Duodenal mucosa (tissue), 2 donors: ENCODE data around the gene CCDC33.
"Not testable (repeated sequence)": the region's sequence is repeated elsewhere in the genome, so short reads cannot be mapped to it uniquely, and the experiment has no call there.

Source experiments
- H3K27ac ChIP-seq: one replicate; pipeline ENCODE4 v1.7.0; 2013; ENCODE audit warnings: low read depth, low read length
- H3K27me3 ChIP-seq, 2 donors: one replicate each; pipeline ENCODE4 v1.7.0; 2013; ENCODE audit warnings: low read length in 2 of 2, control low read depth in 1 of 2; ENCODE audit not compliant: insufficient read depth in 2 of 2, control insufficient read depth in 1 of 2
- H3K36me3 ChIP-seq, 2 donors: one replicate each; pipeline ENCODE4 v1.7.0; 2013; ENCODE audit warnings: low read length in 2 of 2, control low read depth in 1 of 2; ENCODE audit not compliant: insufficient read depth in 2 of 2, control insufficient read depth in 1 of 2
- H3K4me1 ChIP-seq, 2 donors: one replicate each; pipeline ENCODE4 v1.7.0; 2013; ENCODE audit warnings: low read length in 2 of 2, control low read depth in 1 of 2; ENCODE audit not compliant: insufficient read depth in 2 of 2, control insufficient read depth in 1 of 2
- H3K4me3 ChIP-seq, 2 donors: one replicate each; pipeline ENCODE4 v1.7.0; 2013; ENCODE audit warnings: low read length in 2 of 2, low read depth in 1 of 2
- H3K9ac ChIP-seq, 2 donors: one replicate each; pipeline ENCODE4 v1.7.0; 2013; ENCODE audit warnings: low read length in 2 of 2, low read depth in 1 of 2
- H3K9me3 ChIP-seq, 2 donors: one replicate each; pipeline ENCODE4 v1.7.0; 2013; ENCODE audit warnings: low read length in 2 of 2, control low read depth in 1 of 2; ENCODE audit not compliant: control insufficient read depth in 1 of 2

Gene CCDC33

GRCh38 chr15:74343797-74344127, 107.6 kb downstream of the CCDC33 start:
- Histone ChIP-seq H3K4me3 (no peak overlapping the region), H3K36me3 (no peaks in the 10 kb centered on the region), H3K9ac (no peak overlapping the region), H3K9me3 (no peaks in the 10 kb centered on the region), H3K4me1 (no peaks in the 10 kb centered on the region), H3K27me3 (no peaks in the 10 kb centered on the region), H3K27ac (no peak overlapping the region)

DNA sequence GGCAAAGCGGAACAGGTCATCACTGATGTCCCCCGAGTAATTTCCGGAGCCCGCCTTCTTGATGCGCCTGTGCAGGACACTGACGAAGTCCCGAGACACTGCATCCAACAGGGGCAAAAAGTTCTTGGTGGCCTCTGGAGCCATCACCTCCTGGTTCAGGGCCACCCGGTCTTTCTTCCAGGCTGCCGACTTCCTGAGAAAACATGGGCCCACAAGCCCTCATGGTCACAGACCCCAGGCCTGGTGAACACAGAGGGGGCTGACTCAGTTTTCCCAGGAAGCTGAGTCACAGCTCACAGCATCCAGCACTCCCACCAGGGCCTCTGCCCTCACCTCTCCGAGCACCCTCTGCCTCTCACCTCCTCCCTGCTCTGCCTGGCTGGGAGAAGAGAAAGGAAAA, 108.9 kb downstream of the CCDC33 start:
- Histone ChIP-seq H3K9ac (no peak overlapping the region), H3K9me3 (no peaks in the 10 kb centered on the region), H3K4me3 (no peak overlapping the region), H3K36me3 (no peaks in the 10 kb centered on the region), H3K27me3 (no peaks in the 10 kb centered on the region), H3K4me1 (no peaks in the 10 kb centered on the region), H3K27ac (no peak overlapping the region)

DNA sequence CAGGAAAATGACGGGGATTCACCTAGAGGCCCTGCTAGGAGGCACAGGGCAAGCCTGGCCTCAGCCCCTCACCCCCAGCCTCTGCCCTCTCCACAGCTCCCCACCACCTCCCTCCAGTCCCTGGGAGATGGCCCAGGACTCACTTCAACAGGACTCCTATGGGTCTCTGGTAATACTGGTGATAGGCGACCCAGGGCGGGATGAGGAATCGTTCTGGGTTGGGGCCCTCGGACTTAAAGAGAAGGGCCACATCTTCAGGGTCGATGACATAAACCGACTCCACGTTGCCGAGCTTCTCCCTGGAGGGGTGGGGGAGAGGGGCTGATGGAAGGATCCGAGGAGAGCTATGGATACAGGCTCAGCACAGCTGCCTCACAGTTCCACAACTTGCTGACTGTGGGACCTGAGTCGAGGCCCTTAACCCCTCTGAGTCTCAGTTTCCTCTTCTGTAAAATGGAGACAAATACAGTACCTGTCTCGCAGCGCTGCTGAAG, 111.7 kb downstream of the CCDC33 start:
- Histone ChIP-seq H3K36me3 (no peaks in the 10 kb centered on the region), H3K27ac (no peak overlapping the region), H3K9ac (no peak overlapping the region), H3K4me1 (no peaks in the 10 kb centered on the region), H3K9me3 (no peaks in the 10 kb centered on the region), H3K27me3 (no peaks in the 10 kb centered on the region), H3K4me3 (no peak overlapping the region)

DNA sequence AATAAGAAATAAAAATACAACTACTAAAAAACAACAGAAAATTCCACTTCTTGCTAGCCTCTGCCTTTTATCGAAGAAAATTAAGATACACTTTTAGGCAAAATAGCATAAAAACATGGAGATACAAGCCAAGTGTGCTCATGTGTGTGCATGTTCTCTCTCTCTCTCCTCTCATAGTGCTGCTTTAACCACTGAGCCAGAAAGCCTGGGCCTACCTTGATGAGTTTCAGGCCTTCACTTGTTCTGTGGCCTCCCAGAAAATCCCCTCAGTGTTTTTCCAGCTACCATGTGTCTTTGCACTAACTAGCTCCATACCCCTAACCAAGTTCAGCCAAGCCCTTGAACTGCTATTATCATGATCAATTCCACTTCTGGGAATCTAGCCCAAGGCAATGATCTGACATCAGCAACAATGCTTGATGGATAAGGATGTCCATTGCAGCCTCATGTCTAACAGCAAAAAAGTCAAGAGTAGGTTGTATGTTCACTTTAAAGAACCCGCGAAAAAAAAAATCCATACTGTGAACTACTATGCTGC, 113.2 kb downstream of the CCDC33 start:
- H3K9ac ChIP-seq, result no peak overlapping the region
- H3K9me3 ChIP-seq, result no peaks in the 10 kb centered on the region
- H3K27me3 ChIP-seq, result no peaks in the 10 kb centered on the region
- no peaks in the 10 kb centered on the region for H3K36me3 ChIP-seq
- H3K27ac ChIP-seq, result no peak overlapping the region
- H3K4me3 ChIP-seq, result no peak overlapping the region
- H3K4me1 ChIP-seq, result no peaks in the 10 kb centered on the region

DNA sequence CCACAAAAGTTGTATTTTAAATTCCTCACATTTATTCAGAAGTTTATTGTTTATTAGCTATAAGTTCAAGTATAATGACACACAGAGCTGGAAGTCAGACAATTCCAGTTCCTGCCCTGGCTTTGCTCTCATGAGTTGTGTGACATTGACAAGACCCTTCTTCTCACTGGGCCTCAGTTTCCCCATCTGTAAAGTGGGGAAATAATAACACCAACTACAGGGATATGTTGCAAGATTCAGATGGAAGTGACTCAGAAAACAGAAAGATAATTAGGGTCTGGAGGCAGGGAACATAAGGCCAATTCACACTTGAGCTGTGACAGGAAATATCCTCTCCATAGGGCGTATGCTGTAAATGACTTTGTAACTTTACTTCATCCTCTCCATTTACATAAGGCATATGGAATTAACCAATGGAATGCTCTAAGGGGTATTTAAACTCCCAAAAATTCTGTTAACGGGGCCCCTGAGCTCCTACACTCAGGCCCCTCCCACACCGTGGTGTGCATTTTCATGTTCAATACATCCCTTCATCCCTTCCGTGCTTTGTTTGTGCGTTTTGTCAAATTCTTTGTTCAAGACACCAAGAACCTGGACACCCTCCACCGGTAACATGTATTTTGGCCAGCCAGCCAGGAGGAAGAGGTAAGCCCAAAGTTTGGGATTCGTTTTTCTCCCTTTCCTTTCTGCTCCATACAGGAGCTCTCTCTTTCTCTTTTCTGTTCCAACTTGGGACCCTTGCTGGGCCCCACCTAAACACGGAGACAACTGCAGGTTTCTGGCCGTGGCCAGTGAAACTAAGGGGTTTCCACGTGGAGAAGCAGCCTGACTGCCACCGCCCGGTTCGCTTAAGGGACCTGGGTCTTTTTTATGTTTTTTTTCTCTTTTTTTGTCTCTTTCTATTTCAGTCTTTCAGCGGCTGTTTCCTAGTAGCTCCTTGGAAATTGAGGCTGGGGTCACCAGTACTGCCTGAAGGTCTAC, 114.5 kb downstream of the CCDC33 start:
- Histone ChIP-seq H3K9me3 (no peaks in the 10 kb centered on the region), H3K27ac (no peak overlapping the region), H3K27me3 (no peaks in the 10 kb centered on the region), H3K36me3 (no peaks in the 10 kb centered on the region), H3K4me1 (no peaks in the 10 kb centered on the region), H3K4me3 (no peak overlapping the region), H3K9ac (no peak overlapping the region)

GRCh38 chr15:74351670-74352069, 115.5 kb downstream of the CCDC33 start:
- no peak overlapping the region for H3K4me3 ChIP-seq
- no peak overlapping the region for H3K9ac ChIP-seq
- no peaks in the 10 kb centered on the region for H3K36me3 ChIP-seq
- no peak overlapping the region for H3K27ac ChIP-seq
- no peaks in the 10 kb centered on the region for H3K4me1 ChIP-seq
- H3K27me3 ChIP-seq, result no peaks in the 10 kb centered on the region
- H3K9me3 ChIP-seq, result no peaks in the 10 kb centered on the region

- Histone ChIP-seq H3K36me3 (no peaks in the 10 kb centered on the region), H3K27ac (no peak overlapping the region), H3K9me3 (no peaks in the 10 kb centered on the region), H3K9ac (no peak overlapping the region), H3K4me3 (no peak overlapping the region), H3K4me1 (no peaks in the 10 kb centered on the region), H3K27me3 (no peaks in the 10 kb centered on the region)
Observed at GRCh38 chr15:74352393-74352910, 116.3 kb downstream of the CCDC33 start.

DNA sequence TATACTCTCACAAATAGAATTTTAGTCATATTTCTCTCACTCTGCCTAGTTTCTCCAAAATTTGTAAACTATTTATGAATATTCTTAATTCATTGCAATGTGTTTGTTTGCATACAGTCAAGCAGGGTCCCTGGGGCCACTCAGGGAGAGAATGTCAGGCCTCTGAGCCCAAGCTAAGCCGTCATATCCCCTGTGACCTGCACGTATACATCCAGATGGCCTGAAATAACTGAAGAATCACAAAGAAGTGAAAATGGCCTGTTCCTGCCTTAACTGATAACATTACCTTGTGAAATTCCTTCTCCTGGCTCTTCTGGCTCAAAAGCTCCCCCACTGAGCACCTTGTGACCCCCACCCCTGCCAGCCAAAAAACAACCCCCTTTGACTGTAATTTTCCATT, 117.9 kb downstream of the CCDC33 start:
- not testable (repeated sequence) for H3K27me3 ChIP-seq

DNA sequence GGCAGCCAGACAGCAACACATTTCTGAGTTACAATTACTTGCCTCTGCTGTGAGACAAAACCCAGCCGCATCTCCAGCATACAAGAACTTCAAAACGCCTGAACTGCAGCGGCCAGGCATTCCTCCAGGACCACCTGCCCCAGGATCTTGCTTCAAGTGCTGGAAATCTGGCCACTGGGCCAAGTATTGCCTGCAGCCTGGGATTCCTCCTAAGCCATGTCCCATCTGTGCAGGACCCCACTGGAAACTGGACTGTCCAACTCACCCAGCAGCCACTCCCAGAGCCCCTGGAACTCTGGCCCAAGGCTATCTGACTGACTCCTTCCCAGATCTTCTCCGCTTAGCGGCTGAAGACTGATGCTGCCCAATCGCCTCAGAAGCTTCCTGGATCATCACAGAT, 119.9 kb downstream of the CCDC33 start:
- H3K27ac ChIP-seq, H3K27me3 ChIP-seq, H3K9me3 ChIP-seq, H3K9ac ChIP-seq, H3K4me1 ChIP-seq, H3K4me3 ChIP-seq, H3K36me3 ChIP-seq: not testable (repeated sequence)

More for the DNA sequence above, 117.9 kb downstream of the CCDC33 start:
- H3K9ac ChIP-seq, H3K9me3 ChIP-seq, H3K27ac ChIP-seq, H3K36me3 ChIP-seq, H3K4me3 ChIP-seq, H3K4me1 ChIP-seq: not testable (repeated sequence)

DNA sequence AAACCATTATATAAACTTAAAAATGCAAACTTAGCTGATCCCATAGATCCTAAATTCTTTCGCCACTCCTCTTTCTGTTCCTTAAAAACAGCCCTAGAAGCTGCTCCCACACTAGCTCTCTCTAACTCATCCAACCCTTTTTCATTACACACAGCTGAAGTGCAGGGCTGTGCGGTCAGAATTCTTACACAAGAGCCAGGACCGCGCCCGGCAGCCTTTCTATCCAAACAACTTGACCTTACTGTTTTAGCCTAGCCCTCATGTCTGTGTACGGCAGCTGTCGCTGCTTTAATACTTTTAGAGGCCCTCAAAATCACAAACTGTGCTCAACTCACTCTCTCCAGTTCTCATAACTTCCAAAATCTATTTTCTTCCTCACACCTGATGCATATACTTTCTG, 121.4 kb downstream of the CCDC33 start:
- not testable (repeated sequence) for H3K36me3 ChIP-seq, H3K9ac ChIP-seq, H3K4me1 ChIP-seq, H3K9me3 ChIP-seq, H3K27ac ChIP-seq, H3K27me3 ChIP-seq, H3K4me3 ChIP-seq
